Measurements from ENCODE around the gene CCDC200.
A peak's percentile ranks its signal among the peaks of the same experiment; 100 is the strongest.
"Not testable (repeated sequence)": the region's sequence is repeated elsewhere in the genome, so short reads cannot be mapped to it uniquely, and the experiment has no call there.

CCDC200 gene

DNA sequence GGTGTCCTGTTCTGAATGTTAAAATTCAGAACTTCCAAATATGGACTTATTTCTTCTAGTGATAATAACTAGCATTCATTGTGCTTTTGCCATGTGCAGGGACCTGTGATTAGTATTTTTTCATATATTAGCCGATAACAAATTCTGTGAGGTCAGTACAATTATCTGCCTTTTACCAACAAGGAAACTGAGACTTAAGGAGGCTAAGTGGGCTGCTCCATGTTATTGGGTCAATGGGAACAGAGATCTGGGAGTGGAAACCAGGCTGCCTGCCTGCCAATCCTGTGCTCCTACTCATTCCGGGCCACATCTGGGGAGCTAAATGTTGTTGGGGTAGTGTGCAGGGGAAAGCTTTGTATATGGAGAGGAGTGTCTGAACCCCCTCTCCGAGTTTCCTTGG is 13.1 kb downstream of the CCDC200 start:
- DNase-seq = no peak

DNA sequence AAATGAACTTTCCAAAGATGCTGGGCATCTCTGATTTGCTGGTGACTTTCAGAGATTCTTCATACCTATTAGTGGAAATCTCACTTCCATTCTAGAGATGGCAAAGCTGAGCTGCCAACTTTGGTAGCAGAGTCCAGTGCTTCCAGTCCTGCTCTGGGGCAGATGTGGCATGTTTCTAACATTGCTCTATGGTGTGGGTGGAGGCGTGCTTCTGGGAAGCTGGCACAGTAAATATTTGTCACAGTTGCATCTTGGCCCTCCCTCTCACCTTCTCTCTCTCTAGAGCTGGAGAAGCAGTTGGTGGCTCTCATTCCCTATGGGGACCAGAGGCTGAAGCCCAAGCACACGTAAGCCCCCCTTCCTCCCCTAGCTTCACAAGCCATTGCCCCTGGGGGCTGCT is 14.9 kb downstream of the CCDC200 start:
- no peak for DNase-seq

GRCh38 chr17:43212641-43213490 is 15.6 kb downstream of the CCDC200 start:
- no peak for DNase-seq

DNA sequence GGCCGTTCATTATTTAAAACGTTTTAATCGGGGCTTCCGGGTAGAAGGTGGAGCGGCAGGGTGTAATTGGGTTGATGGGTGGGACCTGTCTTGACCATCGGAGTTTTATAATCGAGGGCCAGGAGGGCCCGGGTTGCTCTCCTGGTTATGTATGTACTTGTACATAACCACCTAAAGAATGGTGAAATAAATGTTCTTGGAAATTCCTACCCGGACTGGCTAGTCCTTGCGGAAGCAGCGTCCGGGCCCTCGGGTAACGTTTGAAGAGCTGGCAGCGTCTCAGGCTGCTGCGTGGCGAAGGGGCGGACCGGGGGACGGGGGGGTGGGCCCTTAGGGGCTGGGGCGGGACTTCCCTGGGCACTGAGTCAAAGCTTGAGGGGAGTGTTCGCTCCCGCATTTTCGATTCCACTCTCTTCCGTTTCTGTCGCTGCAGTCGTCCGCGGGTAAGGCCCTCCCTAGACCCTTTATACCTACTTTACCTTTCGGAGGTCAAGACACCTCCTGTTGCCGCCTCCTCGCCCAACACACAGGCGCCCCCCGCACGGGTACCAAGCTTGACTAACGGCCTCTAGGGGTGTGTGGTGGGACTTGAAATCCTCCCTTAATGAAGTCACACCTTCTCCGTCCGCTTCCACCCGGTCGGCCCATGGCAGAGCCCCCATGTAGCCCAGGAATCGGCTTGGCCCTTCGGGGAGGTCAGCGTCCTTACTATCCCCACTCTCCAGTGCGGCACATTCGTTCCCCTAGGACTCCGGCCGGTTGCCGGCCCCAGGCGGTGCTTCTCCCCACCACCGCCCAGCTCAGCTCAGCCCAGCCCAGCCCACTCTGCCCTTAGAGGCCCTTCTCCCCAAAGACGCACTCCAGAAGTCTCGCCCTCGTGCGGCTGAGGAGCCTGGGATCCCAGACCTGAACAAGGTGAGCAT is 16.7 kb downstream of the CCDC200 start, which contains the start of gene TMEM106A:
Gene TMEM106A (plus strand): TSS at position 396 of the 923 bp plus-strand sequence. CDS start 1,167 bp downstream, outside the sequence.
- DNase-seq = peak; percentile 91

GRCh38 chr17:43211123-43211479 is 17.3 kb downstream of the CCDC200 start:
- no peak for DNase-seq

DNA sequence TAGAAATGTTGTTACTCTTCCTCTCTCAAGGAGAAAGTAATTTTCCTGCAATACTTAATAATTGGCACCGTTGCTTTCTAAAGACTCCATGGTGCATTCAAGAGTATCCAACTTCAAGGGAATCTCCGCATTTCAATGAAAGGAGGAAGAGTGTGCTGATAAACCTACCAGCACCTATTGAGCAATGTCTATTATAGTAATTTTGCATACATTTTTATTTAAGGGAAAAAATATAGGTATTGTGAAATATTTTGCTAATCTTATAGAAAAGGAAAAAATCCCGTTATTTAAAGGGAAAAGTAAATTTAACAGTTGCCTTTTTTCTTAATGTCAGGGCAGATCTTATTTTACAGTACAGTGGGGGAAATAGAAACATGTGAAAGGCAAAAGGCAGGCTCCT is 17.8 kb downstream of the CCDC200 start:
- no peak for DNase-seq

- not testable (repeated sequence) for DNase-seq
Observed at GRCh38 chr17:43203013-43203412, 25.4 kb downstream of the CCDC200 start.

GRCh38 chr17:43200127-43200526 is 28.3 kb downstream of the CCDC200 start:
- DNase-seq = no peak

DNA sequence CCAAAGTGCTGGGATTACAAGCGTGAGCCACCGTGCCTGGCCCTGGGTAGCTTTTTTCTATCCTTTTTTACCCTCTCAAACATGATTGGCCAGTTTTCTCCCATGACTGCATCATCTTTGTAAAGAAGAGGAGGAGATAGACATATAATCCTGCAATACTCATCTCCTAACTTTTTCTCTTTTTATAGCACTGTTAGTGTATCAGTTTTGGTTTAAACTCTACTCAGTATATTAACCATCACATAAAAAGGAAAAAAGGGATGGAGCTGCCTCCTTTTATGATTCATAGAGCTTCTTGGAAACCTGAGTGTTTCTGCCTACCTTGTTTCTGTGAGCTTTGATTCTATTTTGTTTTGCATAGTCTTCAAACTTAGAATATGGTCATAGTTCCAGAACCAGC is 28.8 kb downstream of the CCDC200 start:
- no peak for DNase-seq

- DNase-seq = no peak
Observed at GRCh38 chr17:43193251-43193650, 35.2 kb downstream of the CCDC200 start.

DNA sequence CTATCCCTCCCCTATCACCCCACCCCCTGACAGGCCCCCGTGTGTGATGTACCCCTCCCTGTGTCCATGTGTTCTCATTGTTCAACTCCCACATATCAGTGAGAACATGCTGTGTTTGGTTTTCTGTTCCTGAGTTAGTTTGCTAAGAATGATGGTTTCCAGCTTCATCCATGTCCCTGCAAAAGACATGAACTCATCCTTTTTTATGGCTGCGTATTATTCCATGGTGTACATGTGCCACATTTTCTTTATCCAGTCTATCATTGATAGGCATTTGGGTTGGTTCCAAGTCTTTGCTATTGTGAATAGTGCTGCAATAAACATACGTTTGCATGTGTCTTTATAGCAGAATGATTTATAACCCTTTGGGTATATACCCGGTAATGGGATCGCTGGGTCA is 41.8 kb downstream of the CCDC200 start:
- DNase-seq = not testable (repeated sequence)

DNA sequence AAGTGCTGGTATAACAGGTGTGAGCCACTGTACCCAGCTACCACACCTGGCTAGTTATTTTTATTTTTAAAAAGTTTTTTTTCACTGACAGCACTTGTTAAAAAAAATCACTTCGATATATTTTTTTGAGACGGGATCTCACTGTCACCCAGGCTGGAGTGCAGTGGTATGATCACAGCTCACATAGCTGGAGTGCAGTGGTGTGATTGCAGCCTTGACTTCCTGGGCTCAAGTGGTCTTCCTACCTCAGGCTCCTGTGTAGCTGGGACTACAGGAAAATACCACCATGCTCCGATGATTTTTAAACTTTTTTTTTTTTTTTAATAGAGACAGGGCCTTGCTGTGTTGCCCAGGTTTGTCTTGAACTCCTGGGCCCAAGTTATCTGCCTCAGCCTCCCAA is 44.5 kb downstream of the CCDC200 start:
- DNase-seq = no peak

- no peak for DNase-seq
Observed at GRCh38 chr17:43176119-43176570, 52.3 kb downstream of the CCDC200 start.

DNA sequence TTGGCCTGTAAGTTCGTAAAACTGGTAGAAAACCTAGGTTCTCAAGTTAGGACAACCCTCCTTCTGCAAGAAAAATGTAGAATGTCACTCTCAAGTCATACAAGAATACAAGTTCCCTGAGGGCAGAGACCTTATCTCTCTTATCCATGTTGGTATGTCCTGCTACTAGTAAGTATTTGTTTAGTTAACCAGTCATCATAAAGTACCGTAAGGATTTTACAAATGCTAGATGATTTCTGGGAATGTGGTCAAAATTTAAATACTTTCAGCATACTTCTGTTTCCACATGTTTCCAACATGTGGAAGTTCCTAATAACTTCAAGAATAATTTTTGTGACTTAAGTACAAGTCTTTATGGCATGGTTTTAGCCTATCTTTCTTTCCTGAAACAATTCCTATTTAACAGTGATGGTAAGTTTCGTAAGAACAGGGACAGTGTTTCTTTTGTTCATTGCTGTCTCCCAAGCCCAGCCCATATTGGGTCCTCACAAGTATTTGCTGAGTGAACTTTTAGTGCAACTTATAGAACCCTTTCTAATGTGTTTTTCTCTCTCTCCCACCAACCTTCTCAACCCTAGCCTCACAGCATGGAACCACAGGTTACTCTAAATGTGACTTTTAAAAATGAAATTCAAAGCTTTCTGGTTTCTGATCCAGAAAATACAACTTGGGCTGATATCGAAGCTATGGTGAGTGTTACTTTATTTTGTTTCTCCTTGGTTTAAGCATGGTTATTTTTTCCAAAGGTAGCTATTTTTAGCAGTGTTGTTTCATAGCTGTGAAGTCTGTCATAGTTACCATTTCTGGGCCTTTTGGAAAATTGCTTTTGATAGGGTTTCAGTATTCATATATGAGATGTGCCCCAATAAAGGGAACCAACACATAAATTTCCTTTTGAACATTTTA is 53.0 kb downstream of the CCDC200 start:
- peak; percentile 86 for DNase-seq

- peak; percentile 97 for DNase-seq
Observed at GRCh38 chr17:43171586-43172487, 56.6 kb downstream of the CCDC200 start.
